Left ventricle myocardium inferior (tissue), 1 donor: ENCODE results near the gene CPEB1. TPM values are rescaled to one million over a fixed set of nuclear protein-coding genes. Genes with fewer than 3 reads are reported as not detected.

Experiments used
- DNase-seq: peaks from one replicate; pipeline ENCODE4 v3.0.0-alpha.2; 2020
- H3K27ac ChIP-seq: fragments of 200-600 bp; replicated peaks from 2 replicates; pipeline ENCODE4 v1.8.0; 2021
- H3K27me3 ChIP-seq: fragments of 200-600 bp; 2 replicates; pipeline ENCODE4 v1.8.0; 2021; ENCODE audit warnings: low read depth
- H3K36me3 ChIP-seq: fragments of 200-600 bp; 2 replicates; pipeline ENCODE4 v1.8.0; 2021
- H3K4me1 ChIP-seq: fragments of 200-600 bp; 2 replicates; pipeline ENCODE4 v1.8.0; 2021
- H3K4me3 ChIP-seq: fragments of 200-600 bp; 2 replicates; pipeline ENCODE4 v1.8.0; 2021; ENCODE audit warnings: mild to moderate bottlenecking, moderate library complexity
- H3K9me3 ChIP-seq: fragments of 200-600 bp; replicated peaks from 2 replicates; pipeline ENCODE4 v1.8.0; 2021
- CTCF ChIP-seq: fragments of 200-600 bp; IDR thresholded peaks from 2 replicates; pipeline ENCODE4 v1.8.0; 2021; ENCODE audit warnings: antibody characterized with exemption, mild to moderate bottlenecking, borderline replicate concordance
- intact Hi-C: fragments of 100-400 bp; cut with micrococcal nuclease; formaldehyde crosslinking; loops from one replicate; pipeline ENCODE4 v1.11.0; 2022
- total RNA-seq: library from RNA; stranded (reverse); fragmentation: NEBNext Ultra II Directional; extraction: Animal tissue kit (Norgen Biotek cat#: 25700); gene quantifications from one replicate; pipeline ENCODE4 v1.2.1, GENCODE V29; 2021
- donor health status: DM: no; HTN: yes; CAD: no; lungs with severe emphysema.

The CPEB1 gene
- total RNA-seq, 1 donor from 2014 or later: 1.6 TPM

DNA sequence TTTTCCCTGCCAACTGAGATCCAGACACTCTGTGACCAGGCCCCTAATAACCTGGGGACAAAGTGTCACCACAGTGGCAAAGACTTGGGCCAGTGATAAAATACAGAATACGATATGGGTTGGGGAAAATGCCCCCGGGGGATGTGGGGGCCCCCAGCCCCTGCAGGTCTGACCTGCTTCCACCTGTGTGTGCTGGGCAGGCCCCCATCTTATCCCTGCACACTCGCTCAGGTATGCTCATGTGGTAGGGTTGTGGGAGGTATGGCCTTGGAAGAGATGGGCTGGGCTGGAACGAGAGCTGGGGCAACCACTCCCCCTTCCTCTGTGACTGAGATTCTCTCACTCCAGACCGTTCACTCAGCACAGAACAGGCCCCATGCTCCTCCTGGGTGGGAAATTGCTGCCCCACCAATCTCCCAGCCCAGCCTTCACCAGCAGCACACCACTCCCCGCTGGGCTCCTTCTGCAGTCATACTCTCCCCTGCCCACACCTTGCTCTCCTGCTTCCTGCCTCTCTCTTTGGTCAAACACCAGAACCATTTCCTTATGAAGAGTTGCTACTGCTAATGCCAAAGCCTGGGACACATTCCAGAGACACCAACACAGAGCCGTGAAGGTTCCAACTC is 9.6 kb upstream of the CPEB1 start:
- TF ChIP-seq CTCF: no peak

DNA sequence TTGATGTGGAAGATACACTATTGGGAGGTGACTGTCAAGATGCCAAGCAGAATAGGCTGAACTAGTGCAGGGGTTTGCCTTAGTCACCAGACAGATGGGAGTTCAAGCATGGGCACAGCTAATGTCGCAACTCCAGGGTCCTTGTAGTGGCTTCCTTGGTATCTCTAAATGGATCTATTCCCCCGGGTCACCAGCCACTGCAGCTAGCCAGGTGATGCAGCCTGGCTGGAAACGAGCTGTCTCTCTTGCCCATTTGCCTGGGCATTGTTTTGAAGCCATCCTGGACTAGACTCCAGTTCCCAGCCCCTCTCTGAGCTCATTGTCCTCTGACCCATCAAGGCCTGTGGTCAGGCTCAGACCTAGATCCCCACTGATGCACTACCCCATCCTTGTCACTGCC is 8.4 kb upstream of the CPEB1 start:
- no peak overlapping the region for H3K4me3 ChIP-seq
- H3K36me3 ChIP-seq: no peaks in the 10 kb centered on the region
- no peak overlapping the region for H3K27ac ChIP-seq
- no peak for DNase-seq
- no peaks in the 10 kb centered on the region for H3K4me1 ChIP-seq
- intact Hi-C loops: no loop called here
- TF ChIP-seq CTCF: no peak
- H3K9me3 ChIP-seq: no peaks in the 10 kb centered on the region
- peaks cover 74% of the 10 kb centered on the region for H3K27me3 ChIP-seq

More for the DNA sequence above, 9.6 kb upstream of the CPEB1 start:
- Histone ChIP-seq H3K27ac (no peak overlapping the region), H3K4me3 (no peak overlapping the region), H3K27me3 (peaks cover 70% of the 10 kb centered on the region), H3K4me1 (no peaks in the 10 kb centered on the region), H3K9me3 (no peaks in the 10 kb centered on the region), H3K36me3 (no peaks in the 10 kb centered on the region)
- DNase-seq: no peak
- intact Hi-C loops: no loop called here

DNA sequence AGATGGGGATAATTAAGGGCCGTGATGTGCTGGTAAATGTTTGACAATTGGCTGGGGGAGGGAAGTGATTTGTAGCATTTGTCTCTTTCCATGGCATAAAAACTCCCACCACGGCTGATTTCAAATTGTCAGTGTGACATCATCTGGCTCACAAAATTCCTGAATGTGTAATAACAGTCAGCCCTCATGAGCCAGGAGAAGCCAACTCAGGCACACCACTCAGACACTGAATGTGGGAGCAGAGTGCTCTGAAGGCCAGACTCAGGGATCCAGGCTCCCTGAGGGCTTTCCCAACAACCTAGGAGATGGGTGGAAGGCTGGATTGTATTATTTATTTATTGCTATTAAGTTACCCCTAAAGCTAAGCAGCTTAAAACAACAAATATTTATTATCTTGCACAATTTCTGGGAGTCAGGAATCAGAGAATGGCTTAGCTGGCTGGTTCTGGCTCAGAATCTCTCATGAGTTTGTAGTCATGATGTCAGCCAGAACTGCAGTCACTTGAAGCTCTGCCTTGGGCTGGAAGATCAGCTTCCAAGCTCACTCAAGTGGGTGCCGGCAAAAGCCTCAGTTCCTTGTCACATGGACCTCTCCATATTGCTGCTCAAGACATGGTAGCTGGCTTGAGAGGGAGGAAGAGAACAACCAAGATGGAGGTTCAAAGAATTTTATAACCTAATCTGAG is 6.5 kb upstream of the CPEB1 start:
- DNase-seq: no peak
- H3K27me3 ChIP-seq: peaks cover 66% of the 10 kb centered on the region
- no peak overlapping the region for H3K4me3 ChIP-seq
- H3K36me3 ChIP-seq: no peaks in the 10 kb centered on the region
- no peak overlapping the region for H3K27ac ChIP-seq
- TF ChIP-seq CTCF: no peak
- intact Hi-C loops: no loop called here
- H3K9me3 ChIP-seq: no peaks in the 10 kb centered on the region
- H3K4me1 ChIP-seq: no peaks in the 10 kb centered on the region

DNA sequence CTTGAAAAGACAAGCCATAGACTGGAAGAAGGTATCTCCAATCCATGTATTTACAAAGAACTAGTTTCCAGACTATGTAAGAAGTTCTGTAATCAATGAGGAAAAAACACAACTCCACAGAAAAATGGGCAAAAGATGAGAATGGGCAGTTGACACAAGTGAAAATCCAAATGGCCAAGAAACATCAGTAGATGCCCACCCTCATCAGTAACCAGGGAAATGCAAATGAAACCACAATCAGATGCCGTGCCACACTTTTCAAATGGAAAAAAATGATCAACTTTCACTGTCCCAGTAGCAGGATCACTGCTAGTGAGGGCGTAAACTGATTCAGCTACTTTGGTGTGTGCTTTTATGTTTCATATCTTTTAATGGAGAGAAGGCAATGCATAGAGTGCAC is 4.5 kb upstream of the CPEB1 start:
- Histone ChIP-seq H3K36me3 (no peaks in the 10 kb centered on the region), H3K27ac (no peak overlapping the region), H3K9me3 (no peaks in the 10 kb centered on the region), H3K4me3 (no peak overlapping the region), H3K27me3 (peaks cover 74% of the 10 kb centered on the region), H3K4me1 (peaks cover 18% of the 10 kb centered on the region)
- TF ChIP-seq CTCF: no peak
- DNase-seq: no peak
- intact Hi-C loops: no loop called here

- Histone ChIP-seq H3K4me1 (peaks cover 26% of the 10 kb centered on the region), H3K4me3 (no peak overlapping the region), H3K27me3 (peaks cover 74% of the 10 kb centered on the region), H3K36me3 (no peaks in the 10 kb centered on the region), H3K9me3 (no peaks in the 10 kb centered on the region), H3K27ac (no peak overlapping the region)
- intact Hi-C loops: no loop called here
- no peak for DNase-seq
- TF ChIP-seq CTCF: no peak
Observed at GRCh38 chr15:82650046-82650670, 3.0 kb upstream of the CPEB1 start.
